ENCODE data around the gene ZNF853. TPM values are rescaled to one million over a fixed set of nuclear protein-coding genes. Genes with fewer than 3 reads are reported as not detected.
A peak's percentile ranks its signal among the peaks of the same experiment; 100 is the strongest.

The ZNF853 gene
- total and polyA plus RNA-seq, 10 of the 15 experiments (the other 5 are each of a cell fraction or from before 2014, with no cell fraction given): 0.04 to 0.26 (median 0.05) TPM; not detected in 4

- TF ChIP-seq POU2F2 (IDR thresholded peaks at IDR 0.05; ENCODE audit: borderline replicate concordance, low read depth, low read length): peak; percentile 80; the same call in 2 of the 3 replicates
- TF ChIP-seq WRNIP1 (IDR thresholded peaks at IDR 0.05; ENCODE audit: borderline replicate concordance, low read depth, low read length): no peak
- TF ChIP-seq SP1 (IDR thresholded peaks at IDR 0.05; ENCODE audit: low read depth, low read length): peak; percentile 37
- TF ChIP-seq REST (IDR thresholded peaks at IDR 0.05; ENCODE audit: low read depth, low read length): no peak
- peak; percentile 84 for TF ChIP-seq NR2F1 (conservative IDR thresholded peaks at IDR 0.05)
- peak; percentile 62; the same call in 1 of the 2 replicates for TF ChIP-seq CBFB (IDR thresholded peaks at IDR 0.05; ENCODE audit: low read depth)
- 0 out of 2 replicates have a peak, but pooled peaks have one; percentile 26 for TF ChIP-seq RELB (IDR thresholded peaks at IDR 0.05; ENCODE audit: low read depth)
- peak; percentile 72 for TF ChIP-seq DPF2 (IDR thresholded peaks at IDR 0.05)
- TF ChIP-seq BACH1 (IDR thresholded peaks at IDR 0.05; ENCODE audit: borderline replicate concordance): peak; percentile 89
- TF ChIP-seq NR2C1 (IDR thresholded peaks at IDR 0.05): peak; percentile 94; the same call in 1 of the 2 replicates
- TF ChIP-seq CHD1 (IDR thresholded peaks at IDR 0.05; ENCODE audit: low read depth, low read length): no peak
- no peak for TF ChIP-seq ZNF24 (IDR thresholded peaks at IDR 0.05)
- TF ChIP-seq E2F8 (IDR thresholded peaks at IDR 0.05; ENCODE audit: low read depth, partially characterized antibody): no peak
- TF ChIP-seq CHD2 (IDR thresholded peaks at IDR 0.05; ENCODE audit: borderline replicate concordance, low read depth, low read length): peak; percentile 75
- TF ChIP-seq HDAC6 (IDR thresholded peaks at IDR 0.05; ENCODE audit: unreplicated experiment): no peak
- no peak for TF ChIP-seq STAT3 (IDR thresholded peaks at IDR 0.05; ENCODE audit: low read depth, low read length)
- TF ChIP-seq YBX1 (IDR thresholded peaks at IDR 0.05): no peak
- peak; percentile 92 for TF ChIP-seq CREB1 (IDR thresholded peaks at IDR 0.05; ENCODE audit: low read depth)
- 0 out of 2 replicates have a peak, but pooled peaks have one; percentile 8 for TF ChIP-seq IRF4 (IDR thresholded peaks at IDR 0.05; ENCODE audit: low read depth, low read length)
- TF ChIP-seq SREBF1 (IDR thresholded peaks at IDR 0.05; ENCODE audit: low read length): no peak
- TF ChIP-seq ZNF217 (IDR thresholded peaks at IDR 0.05): 0 out of 2 replicates have a peak, but pooled peaks have one; percentile 25
- TF ChIP-seq NFYB (IDR thresholded peaks at IDR 0.05; ENCODE audit: insufficient read depth, low read depth, low read length): no peak
- no peak for TF ChIP-seq MTA2 (IDR thresholded peaks at IDR 0.05; ENCODE audit: low read depth)
- no peak for TF ChIP-seq NRF1 (conservative IDR thresholded peaks at IDR 0.05; ENCODE audit: low read depth, low read length)
These were observed 37.9 kb upstream of the ZNF853 start, which contains the start of gene ZDHHC4 (continued) for GRCh38 chr7:6577369-6578113.
